ENCODE data around the gene CBL. TPM values are rescaled to one million over a fixed set of nuclear protein-coding genes. Genes with fewer than 3 reads are reported as not detected.
A peak's percentile ranks its signal among the peaks of the same experiment; 100 is the strongest.

The CBL gene
- total RNA-seq, 2 experiments from 2014 or later, result 45.1 to 53.9 TPM

GRCh38 chr11:119356349-119357031 is 150.4 kb downstream of the CBL start:
- peaks cover 32% of the 10 kb centered on the region for H3K27me3 Mint-ChIP-seq
- ChIA-PET CTCF (interaction anchor here (0.6 to 5.1 kb wide), 36 partner anchors 8 to 901 kb away, joined by 3 to 99 read pairs (median 4); partner anchors contain the start of genes C1QTNF5, MFRP and USP2), POLR2A (interaction anchor here (0.6 kb wide), 1 partner anchor 330 kb away, joined by 3 read pairs; no protein-coding TSS in a partner anchor)
- peaks cover 16% of the 10 kb centered on the region for H3K4me1 Mint-ChIP-seq
- peak overlapping the region; percentile 76 for H3K4me3 Mint-ChIP-seq
- H3K27ac Mint-ChIP-seq, result peak overlapping the region; percentile 7
- DNase-seq, result peak; percentile 74
- H3K9me3 Mint-ChIP-seq, result no peaks in the 10 kb centered on the region
- H3K36me3 Mint-ChIP-seq (ENCODE audit: low read depth), result no peaks in the 10 kb centered on the region

DNA sequence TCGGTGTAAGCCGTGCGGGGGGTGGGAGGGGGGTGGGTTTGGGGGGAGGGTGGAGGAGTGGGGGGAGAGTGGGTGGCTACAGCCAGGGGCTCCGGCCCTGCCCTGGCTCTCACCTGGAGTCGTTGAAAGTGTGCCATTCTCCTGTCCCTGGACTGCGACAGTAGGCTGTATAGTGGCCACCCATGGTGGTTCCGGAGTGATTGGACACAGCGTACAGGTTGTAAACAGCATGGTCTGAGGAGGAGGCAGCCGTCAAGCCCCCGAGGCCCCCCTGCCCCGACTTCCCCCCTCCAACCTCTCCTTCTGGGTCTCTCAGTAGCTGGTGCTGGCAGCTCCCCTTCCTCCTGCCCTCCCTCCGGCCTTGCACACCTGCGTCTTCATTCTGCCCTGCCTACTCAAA is 150.9 kb downstream of the CBL start:
- Mint-ChIP-seq H3K27ac (no peak overlapping the region), H3K36me3 (ENCODE audit: low read depth) (no peaks in the 10 kb centered on the region), H3K4me3 (peak overlapping the region; percentile 39), H3K9me3 (no peaks in the 10 kb centered on the region), H3K4me1 (peaks cover 16% of the 10 kb centered on the region), H3K27me3 (peaks cover 29% of the 10 kb centered on the region)
- ChIA-PET CTCF (interaction anchor here (0.6 to 5.1 kb wide), 23 partner anchors 8 to 370 kb away, joined by 3 to 99 read pairs (median 6); partner anchors contain the start of genes C1QTNF5, MFRP and USP2), POLR2A (interaction anchor here (0.6 kb wide), 1 partner anchor 330 kb away, joined by 3 read pairs; no protein-coding TSS in a partner anchor)
- no peak for DNase-seq

Small RNA genes within 50 kb of the gene (microRNA-seq; reads per million reads assigned to microRNA genes)
- not detected for gene MIR6756 (ENCODE audit: borderline microRNAs expressed, borderline replicate concordance)

Other genes with a start within 250 kb of the CBL start
- gene FOXR1, start 234.6 kb upstream of the CBL start, total RNA-seq, result not detected
- 10 to 100 TPM; 40.4 to 47.2 TPM for gene CENATAC, start 208.2 kb upstream of the CBL start, total RNA-seq
- 1,000 to 10,000 TPM; 1,054 to 1,196 TPM for gene RPS25, start 188.0 kb upstream of the CBL start, total RNA-seq
- 10 to 100 TPM; 58.5 to 65.4 TPM for gene TRAPPC4, start 187.6 kb upstream of the CBL start, total RNA-seq
- 10 to 100 TPM; 17.9 to 19.4 TPM for gene SLC37A4, start 175.5 kb upstream of the CBL start, total RNA-seq
- gene HYOU1, start 149.1 kb upstream of the CBL start, total RNA-seq, result 100 to 1,000 TPM; 117 to 119 TPM
- 10 to 100 TPM; 39.7 to 40.0 TPM for gene VPS11, start 138.5 kb upstream of the CBL start, total RNA-seq
- gene HMBS, start 121.5 kb upstream of the CBL start, total RNA-seq, result 10 to 100 TPM; 21.6 to 23.2 TPM
- gene DPAGT1, start 104.5 kb upstream of the CBL start, total RNA-seq, result 10 to 100 TPM; 48.7 to 60.3 TPM
- 10 to 100 TPM; 28.4 to 30.0 TPM for gene C2CD2L, start 99.0 kb upstream of the CBL start, total RNA-seq
- gene HINFP, start 84.8 kb upstream of the CBL start, total RNA-seq, result 10 to 100 TPM; 47.6 to 48.0 TPM
- under 1 TPM in 1 of 2 experiments, not detected in 1; 0.15 TPM for gene ABCG4, start 57.3 kb upstream of the CBL start, total RNA-seq
- 10 to 100 TPM; 24.2 to 28.5 TPM for gene NLRX1, start 37.6 kb upstream of the CBL start, total RNA-seq
- under 1 TPM; 0.57 to 0.58 TPM for gene NHERF4, start 20.9 kb upstream of the CBL start, total RNA-seq
- gene MCAM, start 110.8 kb downstream of the CBL start, total RNA-seq, result 1 to 10 TPM; 1.0 to 1.4 TPM
- 10 to 100 TPM; 38.3 to 38.8 TPM for gene RNF26, start 128.2 kb downstream of the CBL start, total RNA-seq
- gene C1QTNF5, start 134.5 kb downstream of the CBL start, total RNA-seq, result not detected
- gene MFRP, start 140.4 kb downstream of the CBL start, total RNA-seq, result not detected
- under 1 TPM; 0.17 to 0.22 TPM for gene USP2, start 175.4 kb downstream of the CBL start, total RNA-seq
- gene THY1, start 216.8 kb downstream of the CBL start, total RNA-seq, result under 1 TPM in 1 of 2 experiments, not detected in 1; 0.15 TPM

All from activated CD4-positive, alpha-beta T cell treated with anti-CD3 and anti-CD28 coated beads, Interleukin-2, amount 10 ng/mL, durations not matched to agents 7 days and 5 days (primary cell).